ENCODE measurements around the gene PRKAR1B. TPM values are rescaled to one million over a fixed set of nuclear protein-coding genes. Genes with fewer than 3 reads are reported as not detected.

PRKAR1B gene
- polyA plus RNA-seq, 1 of the 3 experiments (the other 2 are of a cell fraction) = 63.7 TPM

GRCh38 chr7:556291-556826 is 170.7 kb downstream of the PRKAR1B start:
- Histone ChIP-seq H3F3A (replicated peaks; ENCODE audit: insufficient read depth) (no peaks in the 10 kb centered on the region), H3K9ac (no peak overlapping the region), H3K79me2 (ENCODE audit: insufficient read depth) (no peaks in the 10 kb centered on the region), H3K27me3 (ENCODE audit: insufficient read depth) (no peaks in the 10 kb centered on the region), H3K4me1 (ENCODE audit: control insufficient read depth in 1 of 2, insufficient read depth in 2 of 2, low read depth in 1 of 2, low read length in 1 of 2) (no peaks in the 10 kb centered on the region), H3K4me2 (no peak overlapping the region), H4K20me1 (ENCODE audit: insufficient read depth) (no peaks in the 10 kb centered on the region), H3K36me3 (replicated peaks in 1 of 2; ENCODE audit: control insufficient read depth in 1 of 2, insufficient read depth in 2 of 2, low read length in 1 of 2) (no peaks in the 10 kb centered on the region), H3K27ac (ENCODE audit: low read depth in 2 of 2, low read length in 1 of 2) (no peak overlapping the region), H3K9me3 (no peaks in the 10 kb centered on the region), H3K9me2 (no peaks in the 10 kb centered on the region), H2AFZ (ENCODE audit: low read depth) (no peak overlapping the region), H3K4me3 (ENCODE audit: low read depth in 2 of 2, low read length in 1 of 2) (no peak overlapping the region)
- TF ChIP-seq SIN3A (IDR thresholded peaks at IDR 0.05; ENCODE audit: borderline replicate concordance, low read depth, low read length) (no peak), TAF1 (IDR thresholded peaks at IDR 0.05; ENCODE audit: borderline replicate concordance, low read depth, low read length) (no peak), IRF3 (IDR thresholded peaks at IDR 0.05; ENCODE audit: low read depth, low read length) (no peak), FOSL2 (IDR thresholded peaks at IDR 0.05; ENCODE audit: borderline replicate concordance, low read depth) (no peak), MXI1 (IDR thresholded peaks at IDR 0.05; ENCODE audit: low read depth, low read length) (no peak), YY1 (IDR thresholded peaks at IDR 0.05; ENCODE audit: low read depth) (no peak), GATA2 (CRISPR knock-in tag; IDR thresholded peaks at IDR 0.05) (no peak), TEAD4 (IDR thresholded peaks at IDR 0.05; ENCODE audit: borderline replicate concordance, insufficient read depth) (no peak), EZH2phosphoT487 (IDR thresholded peaks at IDR 0.05; ENCODE audit: borderline replicate concordance, low read depth) (no peak), TCF12 (IDR thresholded peaks at IDR 0.05) (no peak), RXRA (IDR thresholded peaks at IDR 0.05; ENCODE audit: borderline replicate concordance, low read depth) (no peak), JUND (IDR thresholded peaks at IDR 0.05) (no peak), CHD2 (IDR thresholded peaks at IDR 0.05; ENCODE audit: low read length, partially characterized antibody) (no peak), GABPA (IDR thresholded peaks at IDR 0.05; ENCODE audit: low read depth) (no peak), NRF1 (IDR thresholded peaks at IDR 0.05; ENCODE audit: low read depth, low read length) (no peak), RAD21 (IDR thresholded peaks at IDR 0.05; ENCODE audit: low read length) (no peak)
- ChIA-PET POLR2A (no interaction called here), CTCF (no interaction called here)
- 94% methylated on average over 30 of the region's 30 CpGs for WGBS (ENCODE audit: low lambda C conversion rate)
- no peak for DNase-seq

GRCh38 chr7:555551-556160 is 171.4 kb downstream of the PRKAR1B start:
- Histone ChIP-seq H4K20me1 (ENCODE audit: insufficient read depth) (no peaks in the 10 kb centered on the region), H3K27me3 (ENCODE audit: insufficient read depth) (no peaks in the 10 kb centered on the region), H3K4me2 (no peak overlapping the region), H3K9me3 (no peaks in the 10 kb centered on the region), H3K4me3 (ENCODE audit: low read depth in 2 of 2, low read length in 1 of 2) (no peak overlapping the region), H3K79me2 (ENCODE audit: insufficient read depth) (no peaks in the 10 kb centered on the region), H3K36me3 (replicated peaks in 1 of 2; ENCODE audit: control insufficient read depth in 1 of 2, insufficient read depth in 2 of 2, low read length in 1 of 2) (no peaks in the 10 kb centered on the region), H3K9ac (no peak overlapping the region), H3K4me1 (ENCODE audit: control insufficient read depth in 1 of 2, insufficient read depth in 2 of 2, low read depth in 1 of 2, low read length in 1 of 2) (no peaks in the 10 kb centered on the region), H3K27ac (ENCODE audit: low read depth in 2 of 2, low read length in 1 of 2) (no peak overlapping the region), H3F3A (replicated peaks; ENCODE audit: insufficient read depth) (no peaks in the 10 kb centered on the region), H2AFZ (ENCODE audit: low read depth) (no peak overlapping the region), H3K9me2 (no peaks in the 10 kb centered on the region)
- POLR2A ChIA-PET = no interaction called here
- CTCF ChIA-PET = no interaction called here
- 92% methylated on average over 16 of the region's 18 CpGs for WGBS (ENCODE audit: low lambda C conversion rate)
- no peak for DNase-seq
- TF ChIP-seq FOSL2 (IDR thresholded peaks at IDR 0.05; ENCODE audit: borderline replicate concordance, low read depth) (no peak), EZH2phosphoT487 (IDR thresholded peaks at IDR 0.05; ENCODE audit: borderline replicate concordance, low read depth) (no peak), CTCF (IDR thresholded peaks at IDR 0.05) (no peak), RXRA (IDR thresholded peaks at IDR 0.05; ENCODE audit: borderline replicate concordance, low read depth) (no peak), RCOR1 (IDR thresholded peaks at IDR 0.05; ENCODE audit: low read length) (no peak), POLR2AphosphoS5 (IDR thresholded peaks at IDR 0.05; ENCODE audit: low read depth, low read length) (no peak), JUND (IDR thresholded peaks at IDR 0.05) (no peak), MXI1 (IDR thresholded peaks at IDR 0.05; ENCODE audit: low read depth, low read length) (no peak), SMC3 (IDR thresholded peaks at IDR 0.05; ENCODE audit: low read depth, low read length) (no peak), ELF1 (IDR thresholded peaks at IDR 0.05) (no peak), FOXJ3 (CRISPR knock-in tag; IDR thresholded peaks at IDR 0.05) (no peak), GABPA (IDR thresholded peaks at IDR 0.05; ENCODE audit: low read depth) (no peak)
- TF ChIP-seq, protein P1, sequence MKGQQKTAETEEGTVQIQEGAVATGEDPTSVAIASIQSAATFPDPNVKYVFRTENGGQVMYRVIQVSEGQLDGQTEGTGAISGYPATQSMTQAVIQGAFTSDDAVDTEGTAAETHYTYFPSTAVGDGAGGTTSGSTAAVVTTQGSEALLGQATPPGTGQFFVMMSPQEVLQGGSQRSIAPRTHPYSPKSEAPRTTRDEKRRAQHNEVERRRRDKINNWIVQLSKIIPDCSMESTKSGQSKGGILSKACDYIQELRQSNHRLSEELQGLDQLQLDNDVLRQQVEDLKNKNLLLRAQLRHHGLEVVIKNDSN (IDR thresholded peaks at IDR 0.05; ENCODE audit: borderline replicate concordance, low read depth) = no peak
- TF ChIP-seq, protein P2, sequence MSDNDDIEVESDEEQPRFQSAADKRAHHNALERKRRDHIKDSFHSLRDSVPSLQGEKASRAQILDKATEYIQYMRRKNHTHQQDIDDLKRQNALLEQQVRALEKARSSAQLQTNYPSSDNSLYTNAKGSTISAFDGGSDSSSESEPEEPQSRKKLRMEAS (IDR thresholded peaks at IDR 0.05; ENCODE audit: low read depth) = no peak
- TF ChIP-seq, protein P3, sequence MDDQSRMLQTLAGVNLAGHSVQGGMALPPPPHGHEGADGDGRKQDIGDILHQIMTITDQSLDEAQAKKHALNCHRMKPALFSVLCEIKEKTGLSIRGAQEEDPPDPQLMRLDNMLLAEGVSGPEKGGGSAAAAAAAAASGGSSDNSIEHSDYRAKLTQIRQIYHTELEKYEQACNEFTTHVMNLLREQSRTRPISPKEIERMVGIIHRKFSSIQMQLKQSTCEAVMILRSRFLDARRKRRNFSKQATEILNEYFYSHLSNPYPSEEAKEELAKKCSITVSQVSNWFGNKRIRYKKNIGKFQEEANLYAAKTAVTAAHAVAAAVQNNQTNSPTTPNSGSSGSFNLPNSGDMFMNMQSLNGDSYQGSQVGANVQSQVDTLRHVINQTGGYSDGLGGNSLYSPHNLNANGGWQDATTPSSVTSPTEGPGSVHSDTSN (IDR thresholded peaks at IDR 0.05) = no peak
